ENCODE measurements around the gene GTPBP4.

Gene GTPBP4

DNA sequence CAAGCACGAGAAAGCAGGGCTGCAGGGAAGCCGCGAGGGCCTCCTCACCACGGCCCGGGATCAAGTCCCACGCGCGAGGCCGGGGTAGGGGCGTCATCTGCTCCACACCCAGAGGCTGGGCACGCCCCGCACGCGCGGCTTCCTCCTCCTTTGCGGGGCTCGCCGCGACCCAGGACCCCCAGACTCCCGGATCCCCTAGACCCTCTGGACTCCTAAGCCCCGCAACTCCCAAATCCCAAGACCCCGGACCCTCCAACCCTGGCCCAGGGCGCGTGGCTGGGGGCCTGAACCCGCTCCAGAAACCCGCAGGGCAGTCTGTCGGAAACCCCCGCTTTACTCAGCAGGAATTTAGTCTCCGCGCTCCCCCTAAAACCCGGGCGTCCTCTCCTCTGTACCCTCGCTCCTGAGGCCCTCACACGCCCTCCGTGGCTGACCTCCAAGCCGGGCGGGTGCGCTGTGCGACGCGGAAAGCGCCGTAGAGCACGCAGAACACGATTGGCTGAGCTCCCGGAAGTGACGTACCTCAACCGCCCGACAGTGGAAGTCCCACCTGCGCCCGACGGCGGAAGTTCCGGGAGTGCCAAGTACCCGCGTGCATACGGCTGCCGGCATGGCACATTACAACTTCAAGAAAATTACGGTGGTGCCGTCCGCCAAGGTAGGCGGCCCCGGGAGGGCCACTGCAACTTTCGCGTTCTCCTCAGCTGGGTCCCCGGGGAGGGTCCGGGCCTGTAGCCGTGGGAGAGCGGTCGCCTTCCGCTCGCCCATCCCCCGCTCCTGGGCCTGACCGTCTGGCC, at the start of gene GTPBP4:
GTPBP4 (plus strand) TSS at position 565 of the 797 bp plus-strand sequence; CDS start at position 611, 46 bp downstream.
- peak; percentile 84 for DNase-seq (ENCODE audit: low read depth, low spot score)

DNA sequence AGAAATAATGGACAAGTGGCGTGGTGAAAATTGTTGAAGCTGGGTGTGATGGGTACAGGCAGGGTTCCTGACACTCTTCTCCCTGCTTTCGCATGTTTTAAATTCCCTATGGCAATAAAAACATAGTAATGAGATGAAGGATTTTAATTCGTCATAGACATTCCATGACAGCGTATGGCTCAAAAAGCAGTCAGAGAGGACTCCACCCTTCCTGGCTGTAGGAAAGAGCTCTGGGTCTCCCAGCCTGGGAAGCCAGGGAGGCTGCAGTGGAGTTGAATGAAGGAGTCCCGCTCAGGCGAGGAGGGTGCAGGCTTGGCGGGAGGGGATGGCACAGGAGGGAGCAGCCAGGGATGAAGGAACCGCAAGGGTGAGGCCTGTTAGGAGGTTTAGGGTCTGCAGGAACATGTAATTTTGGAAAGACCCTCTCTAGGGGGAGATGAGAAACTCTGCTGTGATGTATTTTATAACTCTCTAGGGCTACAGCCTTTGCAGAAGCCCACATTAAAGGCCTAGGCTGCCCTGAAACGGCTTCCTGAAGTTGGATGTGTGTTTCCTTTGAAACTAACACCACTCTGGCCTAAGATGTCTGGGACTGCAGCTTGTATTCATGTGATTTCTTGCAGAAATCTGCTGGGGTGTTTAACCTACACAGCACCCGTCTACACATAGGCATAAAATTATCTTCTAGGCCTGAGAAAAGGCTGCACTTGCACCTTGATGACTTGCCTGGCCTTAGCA, 49.1 kb upstream of the GTPBP4 start:
- DNase-seq (ENCODE audit: low read depth, low spot score), result no peak

DNA sequence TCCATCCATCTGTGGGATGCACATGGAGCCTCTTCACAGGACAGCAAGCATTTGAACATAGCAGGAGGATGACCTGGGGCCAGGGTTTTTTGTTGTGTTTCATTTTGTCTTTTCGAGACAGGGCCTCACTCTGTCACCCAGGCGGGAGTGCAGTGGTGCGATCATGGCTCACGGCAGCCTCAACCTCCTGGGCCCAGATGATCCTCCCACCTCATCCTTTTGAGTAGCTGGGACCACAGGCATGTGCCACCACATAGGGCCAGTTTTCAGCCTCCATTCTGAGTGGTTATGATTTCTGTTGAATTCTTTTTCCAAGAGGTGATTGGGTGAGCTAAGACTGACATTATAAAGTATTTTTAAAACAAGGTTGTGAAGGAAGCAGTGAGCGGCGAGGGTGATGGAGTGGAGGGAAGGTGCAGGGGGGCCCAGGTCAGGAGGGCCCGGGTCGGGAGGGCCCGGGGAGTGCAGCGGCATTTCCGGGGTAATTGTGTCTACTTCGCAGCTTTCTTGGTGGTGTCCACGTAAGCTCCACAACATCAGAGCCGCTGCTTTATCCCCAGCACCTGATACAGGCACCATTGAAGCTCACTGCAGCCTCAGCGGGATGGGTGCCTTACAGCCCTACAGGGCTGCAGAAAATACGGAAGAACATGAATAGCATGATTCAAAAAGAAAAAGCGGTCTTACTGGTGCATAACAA, 44.8 kb upstream of the GTPBP4 start:
- no peak for DNase-seq (ENCODE audit: low read depth, low spot score)

DNA sequence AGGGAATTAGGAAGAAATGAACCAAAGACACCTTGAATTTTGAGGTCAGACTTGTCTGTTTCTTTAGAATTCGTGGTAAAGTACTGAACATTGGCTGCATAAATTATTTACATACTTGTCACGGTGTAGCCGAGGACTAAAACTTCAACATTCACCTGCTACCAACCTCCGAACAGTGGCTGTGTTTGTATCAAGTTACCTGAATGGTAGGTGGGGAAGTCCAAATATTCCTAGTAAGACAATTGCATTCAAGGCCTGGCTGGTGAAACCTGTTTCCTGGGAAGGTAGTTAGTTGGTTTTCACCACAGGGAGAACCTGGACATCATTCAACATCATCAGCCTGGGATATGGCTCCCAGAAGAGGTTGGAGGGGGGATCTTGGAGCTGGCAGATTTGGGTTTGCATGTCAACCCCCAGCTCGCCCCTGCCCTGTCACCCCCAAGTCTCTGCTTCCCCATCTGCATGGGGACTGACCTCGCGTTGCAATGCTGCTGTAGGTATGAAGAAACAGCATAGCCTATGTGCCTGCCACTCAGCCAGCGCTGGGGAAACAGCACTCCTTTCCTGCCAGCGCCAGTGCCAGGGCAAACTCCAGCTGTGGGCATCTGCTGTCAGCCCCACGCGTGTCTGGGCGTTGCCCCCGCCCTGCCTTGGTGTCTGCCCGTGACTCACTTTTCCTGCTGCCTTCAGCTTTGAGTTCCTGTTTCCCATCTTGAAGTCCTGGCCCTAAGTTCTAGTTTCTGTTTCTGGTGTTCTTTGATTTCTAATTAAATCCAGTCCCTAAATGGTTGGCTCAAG, 44.0 kb upstream of the GTPBP4 start:
- DNase-seq (ENCODE audit: low read depth, low spot score), result no peak

DNA sequence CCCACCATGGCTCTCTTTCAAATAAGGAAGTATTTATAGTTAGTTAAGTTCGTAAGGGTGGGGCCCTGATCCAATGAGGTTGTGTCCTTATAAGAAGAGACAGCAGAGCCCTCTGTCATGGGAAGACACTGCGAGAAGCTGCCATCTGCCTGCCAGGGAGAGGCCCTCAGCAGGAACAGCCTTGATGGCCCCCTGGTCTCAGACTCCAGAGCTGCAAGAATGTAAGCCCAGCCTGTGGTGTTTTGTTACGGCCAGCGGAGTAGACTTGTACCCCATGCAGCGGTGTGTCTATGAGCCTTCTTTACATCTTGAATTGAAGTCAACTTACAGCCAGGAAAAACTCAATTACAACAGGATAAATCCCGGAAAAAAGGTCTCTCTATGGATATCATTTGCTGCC, 42.5 kb upstream of the GTPBP4 start:
- DNase-seq (ENCODE audit: low read depth, low spot score), result no peak

DNA sequence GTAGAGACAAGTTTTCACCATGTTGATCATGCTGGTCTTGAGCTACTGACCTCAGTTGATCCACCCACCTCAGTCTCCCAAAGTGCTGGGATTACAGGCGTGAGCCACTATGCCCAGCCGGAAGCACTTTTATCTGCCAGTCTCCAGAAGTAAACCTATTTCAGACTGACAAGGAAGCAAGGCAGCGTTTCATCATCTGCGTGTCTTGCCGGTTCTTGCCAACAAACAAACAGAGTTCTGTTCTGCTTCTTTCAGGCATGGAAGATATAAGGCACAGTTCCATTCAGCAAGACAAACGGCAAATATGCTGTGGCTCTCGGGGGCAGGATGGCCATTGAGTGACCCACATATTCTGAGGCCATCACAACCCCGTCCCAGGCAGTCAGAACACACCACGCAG, 41.2 kb upstream of the GTPBP4 start:
- no peak for DNase-seq (ENCODE audit: low read depth, low spot score)

DNA sequence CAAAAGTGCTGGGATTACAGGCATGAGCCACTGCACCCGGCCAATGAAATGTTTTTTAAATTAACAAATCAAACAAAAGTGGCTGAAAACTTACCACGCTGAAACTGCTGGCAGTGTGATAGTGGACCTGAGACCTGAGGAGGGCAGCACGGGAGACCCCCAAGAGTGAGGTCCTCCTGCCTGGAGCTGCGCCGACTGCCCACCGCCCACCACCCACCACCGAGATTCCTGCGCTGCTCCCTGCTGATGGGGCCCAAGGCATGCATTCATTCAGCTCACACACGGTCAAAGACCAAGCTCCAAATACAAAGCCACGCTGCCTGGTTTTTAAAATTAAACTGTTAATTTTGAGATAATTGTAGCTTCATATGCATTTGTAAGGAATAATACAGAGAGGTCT, 40.4 kb upstream of the GTPBP4 start:
- DNase-seq (ENCODE audit: low read depth, low spot score), result no peak

DNA sequence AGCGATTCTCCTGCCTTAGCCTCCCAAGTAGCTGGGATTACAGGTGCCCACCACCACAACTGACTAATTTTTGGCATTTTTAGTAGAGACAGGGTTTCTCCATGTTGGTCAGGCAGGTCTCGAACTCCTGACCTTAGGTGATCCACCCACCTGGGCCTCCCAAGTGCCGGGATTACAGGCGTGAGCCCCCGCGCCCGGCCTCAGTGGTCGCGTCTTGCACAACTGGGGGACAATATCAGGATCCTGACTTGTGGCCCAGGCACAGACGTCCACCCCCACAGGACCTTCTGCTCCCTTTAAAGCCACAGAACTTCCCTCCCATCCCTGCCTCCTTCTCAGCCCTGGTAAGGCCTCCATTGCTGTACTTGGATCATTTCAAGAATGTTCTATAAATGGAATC, 39.9 kb upstream of the GTPBP4 start:
- no peak for DNase-seq (ENCODE audit: low read depth, low spot score)

DNA sequence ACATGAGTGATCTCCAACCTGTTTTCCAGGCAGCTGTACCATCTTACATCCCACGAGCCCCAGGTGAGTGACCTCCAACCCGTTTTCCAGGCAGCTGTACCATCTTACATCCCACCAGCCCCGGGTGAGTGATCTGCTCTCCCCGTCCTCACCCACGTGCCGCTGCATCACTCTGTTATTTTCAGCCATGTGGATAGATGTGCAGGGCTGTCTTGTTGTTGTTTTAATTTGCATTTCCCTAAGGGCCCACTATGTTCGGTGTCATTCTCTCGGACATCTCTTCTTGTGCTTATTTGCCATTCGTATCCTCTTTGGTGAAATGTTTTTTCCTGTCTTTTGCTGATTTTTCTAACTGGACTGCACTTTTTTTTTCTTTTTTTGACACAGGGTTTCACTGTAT, 38.8 kb upstream of the GTPBP4 start:
- DNase-seq (ENCODE audit: low read depth, low spot score), result no peak

DNA sequence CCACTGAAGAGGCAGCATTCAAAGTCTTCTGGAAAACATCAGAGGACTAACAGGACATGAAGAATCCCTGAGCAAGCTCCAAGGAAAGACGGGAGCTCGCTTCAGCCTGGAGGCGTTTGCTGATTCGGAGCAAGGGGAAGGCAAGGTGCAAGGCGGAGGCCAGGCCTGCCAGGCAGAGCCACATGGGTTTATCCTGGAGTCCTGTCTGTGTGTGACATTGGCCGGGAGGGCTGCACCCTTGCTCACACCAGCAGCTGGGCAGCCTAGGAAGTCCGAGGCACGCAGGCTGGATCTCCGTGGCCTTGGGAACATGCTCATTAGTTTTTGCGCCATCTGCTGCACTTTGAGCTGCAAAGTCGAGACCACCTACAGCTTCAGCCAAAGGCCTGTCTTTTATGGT, 34.4 kb upstream of the GTPBP4 start:
- DNase-seq (ENCODE audit: low read depth, low spot score), result no peak

DNA sequence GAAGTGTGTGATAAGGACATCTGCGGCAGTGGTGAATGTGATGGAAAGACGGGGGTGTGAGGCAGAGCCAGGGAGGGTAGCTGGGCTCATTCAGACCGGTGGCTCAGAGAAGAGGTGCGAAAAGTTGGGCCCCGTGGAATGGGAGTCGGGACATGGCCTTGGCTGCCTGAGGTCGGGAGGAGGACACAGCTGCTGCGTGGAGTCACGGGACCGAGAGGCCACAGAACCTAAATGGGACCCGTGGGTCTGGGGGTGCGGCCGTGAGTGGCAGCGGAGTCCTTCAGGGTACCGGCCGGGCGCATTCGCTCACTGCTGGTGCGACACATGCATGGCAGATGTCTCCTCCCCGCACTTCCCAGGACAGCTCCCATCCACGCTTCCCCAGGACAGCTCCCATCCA, 33.8 kb upstream of the GTPBP4 start:
- no peak for DNase-seq (ENCODE audit: low read depth, low spot score)

DNA sequence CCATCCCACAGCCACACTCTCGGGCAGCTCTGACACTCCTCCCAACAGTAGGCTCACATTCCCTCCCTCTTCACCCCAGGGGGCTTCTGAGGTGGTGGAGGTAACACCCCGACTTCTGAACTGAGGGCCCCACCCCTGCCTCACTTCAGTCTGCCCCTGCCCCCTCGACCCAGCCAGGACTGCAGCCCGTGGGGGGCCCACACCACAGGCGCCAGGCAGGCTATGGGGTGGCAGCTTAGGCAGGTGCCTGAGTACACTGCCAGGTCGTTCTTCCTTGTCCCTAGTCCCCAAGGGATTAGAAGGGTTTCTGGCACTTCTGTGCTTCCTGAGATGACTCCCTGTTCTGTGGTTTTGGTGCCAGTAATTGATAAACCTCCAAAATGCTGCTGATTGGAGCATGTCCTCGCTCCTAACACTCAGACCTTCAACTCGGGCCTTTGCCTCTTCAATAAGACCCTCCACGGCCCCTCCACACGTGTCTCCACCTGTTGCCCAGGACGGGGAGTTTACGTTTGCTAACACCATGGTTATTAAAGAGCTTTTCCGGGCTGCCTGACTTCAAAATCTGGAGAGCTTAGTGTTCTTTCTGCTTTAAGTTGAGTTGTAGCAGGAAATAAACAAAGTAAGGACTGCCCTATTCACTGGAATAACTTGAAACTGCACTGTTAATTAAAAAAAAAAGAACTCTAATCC, 33.0 kb upstream of the GTPBP4 start:
- no peak for DNase-seq (ENCODE audit: low read depth, low spot score)

DNA sequence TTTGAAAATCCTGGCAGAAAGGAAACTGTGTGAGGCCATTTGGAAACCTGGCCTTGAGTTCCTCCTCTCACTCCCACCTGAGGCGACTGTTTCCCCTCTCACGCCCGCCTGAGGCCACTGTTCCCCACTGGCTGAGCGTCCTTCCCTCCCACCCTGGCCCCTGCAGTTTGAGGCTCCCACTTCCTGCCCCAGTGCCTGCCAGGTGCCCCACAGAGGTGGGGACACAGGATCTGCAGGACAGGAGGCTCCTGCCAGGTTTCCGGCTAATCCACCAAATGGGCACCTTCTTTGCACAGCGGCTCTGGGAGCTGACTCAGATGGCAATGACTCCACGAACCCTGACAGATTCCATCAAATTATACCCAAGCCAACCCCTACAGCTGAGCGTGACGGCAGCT, 32.4 kb upstream of the GTPBP4 start:
- DNase-seq (ENCODE audit: low read depth, low spot score), result no peak

DNA sequence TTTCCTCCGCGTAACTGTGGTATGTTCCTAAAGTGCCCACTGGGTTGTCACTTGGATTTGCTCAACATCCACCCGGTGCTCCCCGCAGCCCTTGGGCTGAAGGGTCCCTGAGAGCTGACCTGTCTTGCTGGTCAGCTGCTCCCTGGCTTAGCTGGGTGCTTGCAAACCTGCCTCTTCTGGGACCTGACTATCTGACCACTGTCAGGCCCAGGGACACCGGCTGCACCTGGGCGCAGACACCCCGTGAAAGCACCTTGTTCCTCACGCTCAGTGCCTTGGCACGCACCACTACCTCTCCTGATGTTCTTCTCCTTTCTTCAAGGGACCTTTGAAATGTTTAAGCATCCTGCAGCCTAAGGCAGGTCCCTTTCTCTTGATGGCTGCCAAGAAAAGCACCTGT, 30.1 kb upstream of the GTPBP4 start:
- DNase-seq (ENCODE audit: low read depth, low spot score), result no peak

DNA sequence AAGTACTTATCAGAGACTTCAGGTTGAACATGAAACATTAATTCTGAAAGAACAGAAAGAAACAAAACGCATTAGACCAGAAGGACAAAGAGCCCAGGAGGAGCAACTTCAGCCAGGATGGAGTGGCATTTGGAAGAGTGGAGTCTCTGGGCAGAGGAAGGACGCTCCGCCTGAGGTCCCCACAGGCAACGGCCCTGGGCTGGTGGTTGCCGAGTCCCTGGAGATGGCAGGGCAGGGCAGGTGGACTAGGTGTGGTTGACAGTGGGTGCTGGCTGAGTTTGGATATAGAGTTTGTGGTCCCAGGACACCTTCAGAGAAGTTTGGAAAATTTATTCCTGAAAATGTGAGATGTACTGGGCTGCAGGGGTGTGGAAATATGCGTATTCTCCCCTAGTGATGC, 29.4 kb upstream of the GTPBP4 start:
- no peak for DNase-seq (ENCODE audit: low read depth, low spot score)

DNA sequence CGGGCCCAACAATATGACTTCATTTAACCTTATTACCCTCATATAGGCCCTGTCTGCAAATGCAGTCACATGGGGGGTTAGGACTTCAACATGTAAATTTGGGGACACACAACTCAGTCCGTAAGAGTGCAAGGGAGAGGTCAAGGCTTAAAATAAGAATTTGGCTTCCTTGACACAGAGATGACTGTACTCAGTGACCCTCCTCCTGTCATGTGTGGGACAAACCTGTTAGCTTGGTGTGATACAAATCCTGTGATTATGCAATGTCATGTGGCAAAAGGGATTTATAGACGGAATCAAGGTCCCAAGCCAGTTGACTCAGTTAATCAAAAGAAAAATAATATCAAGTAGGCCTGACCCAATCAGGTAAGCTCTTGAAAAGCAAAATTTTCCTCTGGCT, 25.9 kb upstream of the GTPBP4 start:
- no peak for DNase-seq (ENCODE audit: low read depth, low spot score)

DNA sequence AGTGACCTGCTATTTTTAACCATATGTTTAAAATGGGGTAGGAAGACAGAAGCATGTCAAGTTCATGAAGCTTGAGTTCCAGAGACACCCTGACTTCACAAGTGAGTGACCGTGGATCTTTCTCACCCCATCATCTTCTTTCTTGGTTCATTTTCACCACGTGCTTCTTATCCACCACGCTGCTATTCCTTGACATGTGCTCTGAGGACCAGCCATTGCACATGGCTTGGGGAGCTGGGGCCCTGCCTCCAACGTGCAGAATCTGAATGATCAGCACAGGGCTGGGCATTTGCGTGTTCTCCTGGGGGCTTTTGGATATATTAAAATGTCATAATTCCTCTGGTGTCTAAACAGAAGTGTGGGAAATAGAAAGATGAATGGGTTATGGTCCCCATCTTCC, 25.0 kb upstream of the GTPBP4 start:
- DNase-seq (ENCODE audit: low read depth, low spot score), result no peak

DNA sequence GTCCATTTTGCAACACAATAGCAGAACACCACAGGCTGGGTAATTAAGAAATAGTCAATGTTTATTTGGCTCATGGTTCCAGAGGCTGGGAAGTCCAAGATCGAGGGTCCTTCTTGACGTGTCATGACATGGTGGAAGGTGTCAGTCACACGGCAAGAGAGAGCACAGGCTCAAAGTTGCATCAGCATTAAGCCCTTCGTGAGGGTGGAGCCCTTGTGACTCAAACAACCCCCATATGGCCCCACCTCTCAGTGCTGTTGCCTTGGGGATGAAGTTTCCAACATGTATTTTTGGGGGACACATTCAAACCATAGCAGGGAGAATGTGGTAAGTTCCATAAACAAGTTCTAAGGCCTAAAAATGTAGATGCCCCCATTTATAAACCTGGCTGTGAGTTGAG, 24.6 kb upstream of the GTPBP4 start:
- DNase-seq (ENCODE audit: low read depth, low spot score), result no peak

DNA sequence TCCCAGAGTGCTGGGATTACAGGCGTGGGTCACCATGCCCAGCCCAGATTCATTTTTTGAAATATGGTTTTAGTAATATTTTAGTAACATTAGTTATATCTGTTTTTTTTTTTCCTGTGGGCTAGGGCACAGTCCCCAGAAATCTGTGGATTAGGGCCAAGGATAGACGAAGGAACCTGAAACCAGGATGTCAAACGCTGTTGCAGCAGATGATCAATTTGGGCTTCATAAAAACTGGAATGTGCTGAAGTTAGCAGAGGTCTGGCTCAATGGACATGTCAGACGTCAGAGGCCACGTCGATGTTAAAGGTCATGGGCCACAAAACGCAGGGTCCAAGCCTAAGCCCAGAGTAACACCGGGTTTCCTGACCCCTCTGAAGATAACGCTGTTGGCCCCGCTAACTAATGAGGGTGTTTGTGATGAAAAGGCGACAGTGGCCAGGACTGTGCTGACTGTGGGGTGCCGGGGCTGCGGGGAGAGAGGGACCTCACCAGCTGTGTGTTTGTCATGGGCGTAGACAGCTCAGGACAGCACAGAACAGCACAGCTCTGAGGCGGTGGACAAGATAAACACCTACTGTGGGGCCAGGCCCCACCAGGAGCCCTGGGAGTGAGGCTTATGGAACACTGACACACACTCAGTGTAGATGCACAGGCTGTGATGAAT, 23.8 kb upstream of the GTPBP4 start:
- no peak for DNase-seq (ENCODE audit: low read depth, low spot score)

DNA sequence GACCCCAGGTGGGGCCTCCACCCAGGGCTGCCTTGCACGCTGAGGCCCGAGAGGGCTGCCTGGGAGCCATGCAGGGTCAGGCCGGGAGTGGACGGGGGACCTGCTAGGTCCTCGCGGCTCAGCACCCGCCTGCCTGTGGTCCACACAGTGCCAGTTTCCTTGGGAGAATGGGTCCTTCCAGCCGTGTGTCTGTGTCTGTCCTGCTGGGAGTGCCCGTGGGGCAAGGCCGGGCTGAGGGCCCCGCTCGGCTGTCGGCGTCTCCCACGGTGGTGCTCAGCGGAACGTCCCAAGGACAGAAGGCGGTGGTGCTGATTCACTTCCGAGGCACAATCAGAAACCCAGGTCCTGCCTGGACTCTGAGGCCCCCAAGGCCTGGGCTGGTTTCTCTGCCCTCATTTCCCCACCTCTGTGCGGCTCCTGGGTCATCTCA, 23.2 kb upstream of the GTPBP4 start:
- DNase-seq (ENCODE audit: low read depth, low spot score), result no peak
